Left colon (tissue), 2 donors: ENCODE results near the gene MEX3A. TPM values are rescaled to one million over a fixed set of nuclear protein-coding genes. Genes with fewer than 3 reads are reported as not detected.
A peak's percentile ranks its signal among the peaks of the same experiment; 100 is the strongest.
"Not testable (repeated sequence)": the region's sequence is repeated elsewhere in the genome, so short reads cannot be mapped to it uniquely, and the experiment has no call there.

ENCODE experiments used
- ATAC-seq: fragments of 200-7000 bp; cut with Tn5 transposase; one replicate; pipeline ENCODE4 v1.9.1; 2020; ENCODE audit warnings: mild to moderate bottlenecking, moderate library complexity
- DNase-seq, 2 donors: peaks; one replicate each; pipeline ENCODE4 v3.0.0-alpha.2; 2020
- intact Hi-C, 2 donors: fragments of 100-400 bp; cut with DNase I in 1 of 2; cut with micrococcal nuclease in 1 of 2; formaldehyde crosslinking; loops; one replicate each; pipeline versions ENCODE4 v1.11.2 to v1.14.0; 2022; cut with DNase I, micrococcal nuclease
- total RNA-seq, 2 donors: library from RNA; stranded (reverse); fragmentation: NEBNext Ultra II Directional; extraction: Animal tissue kit (Norgen Biotek cat#: 25700); gene quantifications; one replicate each; pipeline ENCODE4 v1.2.1, GENCODE V29; 2021
- donor health status: DM: no; HTN: no; CAD: no.
- donor health status: DM: yes; HTN: yes; CAD: no.

MEX3A gene
- total RNA-seq, 2 donors from 2014 or later = 0.78 to 1.1 TPM

- intact Hi-C loops, ATAC-seq, DNase-seq: not testable (repeated sequence)
Measured at GRCh38 chr1:156071332-156071816, 10.9 kb downstream of the MEX3A start.

DNA sequence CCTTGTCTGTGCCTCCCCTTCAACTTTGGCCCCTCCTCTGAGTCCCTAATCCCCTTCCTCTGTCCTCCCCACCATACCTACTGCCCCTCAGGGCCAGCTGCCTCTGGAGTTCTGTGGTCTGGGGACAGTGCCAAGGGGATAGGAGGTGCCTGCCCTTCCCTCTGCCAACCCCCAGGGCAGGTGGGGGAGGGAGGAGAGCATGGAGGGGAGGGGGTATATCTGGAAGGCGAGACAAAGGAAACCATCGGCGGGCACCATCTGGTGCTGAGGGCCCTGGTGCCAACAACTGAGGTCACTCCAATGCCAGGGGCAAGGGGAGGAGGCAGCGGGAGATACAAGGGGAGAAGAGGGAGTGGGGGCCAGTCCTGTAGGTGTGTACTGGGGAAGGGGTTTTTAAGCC, 11.7 kb downstream of the MEX3A start:
- no peak for DNase-seq
- intact Hi-C loops = no loop called here
- ATAC-seq = no peak

DNA sequence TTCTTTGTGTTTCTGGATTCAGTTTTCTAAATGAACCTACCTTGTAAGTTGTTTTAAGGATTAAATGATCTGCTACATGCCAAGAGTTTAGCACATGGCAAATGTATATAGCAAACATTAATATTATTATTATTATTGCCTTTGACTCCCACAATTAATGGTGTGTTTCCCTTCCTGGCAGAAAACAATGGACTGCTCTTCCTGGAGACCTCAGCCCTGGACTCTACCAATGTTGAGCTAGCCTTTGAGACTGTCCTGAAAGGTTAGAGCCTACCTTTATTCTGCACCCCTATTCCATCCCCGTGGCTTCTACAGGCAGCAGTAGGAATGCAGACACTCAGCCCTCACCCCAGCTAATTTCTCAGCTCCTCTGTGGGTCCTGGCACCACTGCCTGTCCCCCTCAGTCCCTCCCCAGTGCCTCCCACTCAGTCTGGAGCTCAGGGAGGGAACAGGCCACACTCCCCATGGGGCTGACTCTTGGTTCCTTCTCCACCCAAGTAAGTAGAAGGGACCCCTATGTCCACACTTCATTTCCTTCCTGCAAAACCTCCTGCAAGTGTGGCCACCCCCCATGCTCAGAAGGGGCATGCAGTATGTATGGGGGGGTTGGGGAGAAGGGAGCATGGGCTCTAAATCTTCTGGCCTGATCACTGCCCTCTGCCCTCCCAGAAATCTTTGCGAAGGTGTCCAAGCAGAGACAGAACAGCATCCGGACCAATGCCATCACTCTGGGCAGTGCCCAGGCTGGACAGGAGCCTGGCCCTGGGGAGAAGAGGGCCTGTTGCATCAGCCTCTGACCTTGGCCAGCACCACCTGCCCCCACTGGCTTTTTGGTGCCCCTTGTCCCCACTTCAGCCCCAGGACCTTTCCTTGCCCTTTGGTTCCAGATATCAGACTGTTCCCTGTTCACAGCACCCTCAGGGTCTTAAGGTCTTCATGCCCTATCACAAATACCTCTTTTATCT, 12.5 kb downstream of the MEX3A start:
- no peak for ATAC-seq
- DNase-seq = no peak
- intact Hi-C loops = no loop called here

DNA sequence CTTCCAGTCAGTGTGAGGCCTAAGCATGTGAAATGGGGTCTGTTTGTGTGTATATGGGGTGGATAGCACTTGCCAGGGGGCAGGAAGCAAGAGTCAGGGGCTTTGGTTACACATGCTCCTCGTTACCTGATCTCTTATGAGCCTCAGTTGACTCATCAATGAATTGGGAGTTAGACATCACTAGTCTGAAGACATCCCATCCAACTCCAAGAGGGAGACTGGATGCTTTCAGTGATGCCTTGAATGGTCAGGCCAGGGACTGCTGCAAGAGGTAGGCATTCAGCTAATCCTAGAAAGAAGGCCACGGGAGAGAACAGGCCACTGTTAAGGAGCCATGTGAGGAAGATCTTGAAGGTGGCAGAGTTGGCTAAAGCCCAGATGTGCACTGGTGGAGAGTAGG, 15.0 kb downstream of the MEX3A start:
- DNase-seq = no peak

DNA sequence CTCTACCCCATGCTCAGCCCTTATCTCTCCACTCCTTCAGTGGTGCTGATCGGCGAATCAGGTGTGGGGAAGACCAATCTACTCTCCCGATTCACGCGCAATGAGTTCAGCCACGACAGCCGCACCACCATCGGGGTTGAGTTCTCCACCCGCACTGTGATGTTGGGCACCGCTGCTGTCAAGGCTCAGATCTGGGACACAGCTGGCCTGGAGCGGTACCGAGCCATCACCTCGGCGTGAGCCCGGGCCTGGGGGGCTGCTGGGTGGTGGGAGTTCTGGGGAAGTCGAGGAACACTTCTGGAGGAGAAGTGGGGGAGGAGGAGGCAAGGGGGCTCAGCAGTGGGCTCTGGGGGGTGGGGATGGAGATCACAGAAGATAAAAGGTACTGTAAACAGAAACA, 16.4 kb downstream of the MEX3A start:
- ATAC-seq = no peak
- intact Hi-C loops = no loop called here
- no peak for DNase-seq

More for the DNA sequence above, 15.0 kb downstream of the MEX3A start:
- intact Hi-C loops = no loop called here
- no peak for ATAC-seq

- DNase-seq (no peak), ATAC-seq (no peak)
- intact Hi-C loops = no loop called here
Measured at GRCh38 chr1:156065212-156065611, 17.1 kb downstream of the MEX3A start.

DNA sequence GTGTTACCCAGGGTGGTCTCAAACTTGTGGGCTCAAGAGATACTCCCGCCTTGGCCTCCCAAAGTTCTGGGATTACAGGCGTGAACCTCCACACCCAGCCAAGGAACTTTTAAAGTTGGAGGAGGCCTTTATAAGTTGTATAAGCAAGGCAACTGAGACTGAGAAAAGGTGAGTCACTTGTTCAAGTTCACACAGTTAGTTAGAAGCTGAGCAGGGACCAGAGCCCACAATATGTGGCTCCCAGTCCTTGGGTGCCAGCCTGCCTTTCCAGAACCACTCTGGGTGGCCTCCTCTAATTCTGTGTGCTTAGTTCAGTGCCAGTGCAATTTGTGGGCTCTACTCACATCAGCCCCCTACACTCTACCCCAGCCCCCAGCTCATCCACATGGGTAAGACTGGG, 17.6 kb downstream of the MEX3A start:
- intact Hi-C loops = no loop called here
- no peak for ATAC-seq
- DNase-seq = no peak

DNA sequence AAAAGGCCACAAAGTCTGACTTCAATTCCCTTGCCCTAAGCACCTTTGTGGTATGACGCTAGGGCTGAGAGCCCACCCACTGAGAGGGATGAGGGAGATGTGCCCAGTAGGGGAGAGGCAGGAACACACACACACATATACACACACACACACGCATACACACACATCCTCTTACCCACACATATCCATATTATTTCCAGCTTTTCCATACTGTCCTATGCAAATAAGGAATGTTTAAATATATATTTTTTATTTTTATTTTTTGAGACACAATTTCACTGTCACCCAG, 18.3 kb downstream of the MEX3A start:
- ATAC-seq (no peak), DNase-seq (no peak)
- intact Hi-C loops = no loop called here

- intact Hi-C loops = no loop called here
- DNase-seq = peak; percentile 60 to 76
- ATAC-seq = peak; percentile 63
Measured at GRCh38 chr1:156062189-156062588, 20.1 kb downstream of the MEX3A start.

DNA sequence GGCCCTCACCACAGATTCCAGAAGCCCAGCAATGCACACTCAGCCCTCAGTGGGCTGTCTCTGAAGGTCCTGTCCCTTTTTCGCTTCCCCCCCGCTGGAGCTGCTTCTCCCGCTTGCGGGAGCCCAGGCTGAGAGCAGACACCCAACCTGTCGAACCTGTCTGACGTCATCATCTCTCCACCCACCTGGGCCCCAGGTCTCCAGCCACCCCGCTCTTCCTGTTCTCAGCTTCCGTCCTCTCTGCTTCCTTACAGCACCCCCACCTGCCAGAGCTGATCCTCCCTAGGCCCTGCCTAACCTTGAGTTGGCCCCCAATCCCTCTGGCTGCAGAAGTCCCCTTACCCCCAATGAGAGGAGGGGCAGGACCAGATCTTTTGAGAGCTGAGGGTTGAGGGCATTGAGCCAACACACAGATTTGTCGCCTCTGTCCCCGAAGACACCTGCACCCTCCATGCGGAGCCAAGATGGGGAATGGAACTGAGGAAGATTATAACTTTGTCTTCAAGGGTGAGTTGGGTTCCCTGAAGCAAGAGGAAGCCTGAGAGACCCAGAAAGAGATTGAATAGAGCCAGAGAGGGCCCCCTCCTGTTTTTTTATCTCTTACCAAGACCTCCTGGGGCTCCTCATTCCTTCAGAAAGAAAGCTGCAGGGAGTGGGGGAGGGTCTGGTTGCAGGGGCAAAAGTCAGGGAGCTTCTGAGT, 21.2 kb downstream of the MEX3A start, which contains the start of gene RAB25:
Gene RAB25, plus strand, starts transcription at position 224 of the 700 bp plus-strand sequence. Its CDS starts 241 bp downstream, at position 465.
- ATAC-seq = peak; percentile 90
- peak; percentile 85 to 92 for DNase-seq
- intact Hi-C loops = no loop called here

- intact Hi-C loops = no loop called here
- DNase-seq (no peak), ATAC-seq (no peak)
Measured at GRCh38 chr1:156056326-156056849, 25.9 kb downstream of the MEX3A start.

GRCh38 chr1:156055281-156056048, 26.8 kb downstream of the MEX3A start:
- intact Hi-C loops = no loop called here
- no peak for ATAC-seq
- DNase-seq = no peak

DNA sequence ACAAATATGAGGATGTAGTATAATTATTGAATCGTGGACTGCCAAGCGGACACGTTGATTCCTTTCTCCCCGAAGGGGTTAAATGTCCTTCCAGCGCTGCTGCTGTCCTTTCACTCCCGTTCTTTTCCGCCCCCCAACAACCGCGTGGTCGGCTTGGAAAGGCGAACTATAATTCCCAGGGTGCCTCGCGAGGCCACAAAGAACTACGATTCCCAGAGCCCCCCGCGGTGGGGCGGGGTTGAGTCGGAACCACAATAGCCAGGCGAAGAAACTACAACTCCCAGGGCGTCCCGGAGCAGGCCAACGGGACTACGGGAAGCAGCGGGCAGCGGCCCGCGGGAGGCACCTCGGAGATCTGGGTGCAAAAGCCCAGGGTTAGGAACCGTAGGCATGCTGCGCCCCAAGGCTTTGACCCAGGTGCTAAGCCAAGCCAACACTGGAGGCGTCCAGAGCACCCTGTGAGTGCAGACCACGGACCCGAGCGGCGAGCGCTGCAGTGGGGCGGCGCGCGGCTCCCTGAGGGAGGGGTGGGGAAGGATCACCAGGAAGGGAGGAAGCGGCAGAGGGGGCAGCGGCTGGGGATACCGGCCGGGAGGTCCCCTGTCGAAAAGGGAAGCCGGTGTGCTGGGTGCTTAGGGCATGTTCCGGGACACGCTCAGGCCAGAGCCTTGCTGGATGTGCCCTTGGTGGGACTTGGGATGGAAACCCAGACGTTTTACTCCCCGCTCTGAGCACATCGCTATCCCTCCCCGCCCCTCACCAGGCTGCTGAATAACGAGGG, 27.6 kb downstream of the MEX3A start, which contains the start of gene LAMTOR2:
Gene LAMTOR2, plus strand, starts transcription at position 283 of the 781 bp plus-strand sequence. Its CDS starts 108 bp downstream, at position 391.
- intact Hi-C loops = no loop called here
- peak; percentile 98 to 99 for DNase-seq
- ATAC-seq = peak; percentile 87

DNA sequence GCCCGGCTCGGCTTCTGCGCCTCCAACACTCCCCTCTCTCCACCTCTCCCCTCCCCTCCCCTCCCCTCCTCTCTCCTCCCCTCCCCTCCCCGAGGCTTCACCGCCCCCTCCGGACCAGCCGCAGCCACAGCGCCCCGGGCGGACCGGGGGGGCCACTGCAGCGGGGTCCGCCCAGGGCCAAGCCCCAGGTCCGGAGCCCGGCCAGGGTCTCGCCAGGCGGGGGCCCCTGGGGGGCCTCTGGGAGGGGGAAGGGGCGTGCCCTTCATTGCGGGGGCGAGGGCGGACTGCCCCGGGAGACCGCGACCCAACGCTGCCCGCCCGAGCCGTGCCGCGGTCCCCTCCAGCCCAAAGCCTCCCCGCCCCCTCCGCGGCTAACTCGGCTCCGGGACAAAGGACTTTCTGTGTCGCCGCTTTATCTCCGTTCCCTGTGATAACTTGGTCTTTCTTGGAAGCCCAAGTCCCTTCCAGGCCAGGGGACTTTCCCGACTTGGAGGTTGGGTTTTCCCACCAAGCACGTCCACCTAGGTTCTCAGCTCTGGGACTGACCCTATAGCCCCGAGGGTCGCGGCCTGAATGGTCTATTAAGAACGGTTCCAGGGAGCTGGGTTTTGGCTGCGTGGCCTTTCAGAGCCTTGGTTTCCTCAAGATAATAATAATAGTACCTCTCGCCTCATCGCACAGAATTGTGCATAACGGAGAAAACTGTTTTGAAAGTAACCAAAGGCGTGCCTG, 28.3 kb downstream of the MEX3A start, which contains the start of gene UBQLN4:
Gene UBQLN4, minus strand, starts transcription at position 31 of the 732 bp plus-strand sequence. CDS start 97 bp downstream, outside the sequence.
- peak; percentile 78 for ATAC-seq
- peak; percentile 86 to 92 for DNase-seq
- intact Hi-C loops = no loop called here

- DNase-seq (peak; percentile 62 to 79), ATAC-seq (peak; percentile 25)
- intact Hi-C loops = no loop called here
Measured at GRCh38 chr1:156052862-156053767, 29.1 kb downstream of the MEX3A start.

GRCh38 chr1:156051011-156051725, 31.1 kb downstream of the MEX3A start:
- DNase-seq = no peak
- no peak for ATAC-seq

More at GRCh38 chr1:156051011-156051725, 31.1 kb downstream of the MEX3A start:
- intact Hi-C loops = no loop called here
